CD4-positive, alpha-beta memory T cell (primary cell): ENCODE data around the gene ALKBH5. TPM values are rescaled to one million over a fixed set of nuclear protein-coding genes. Genes with fewer than 3 reads are reported as not detected.

ENCODE experiments used
- CTCF ChIA-PET: fragments of 350-600 bp; sonication (Branson Sonifier 250); formaldehyde crosslinking; loops from one replicate; lab custom pipeline; 2021; ENCODE audit warnings: inconsistent platforms; ENCODE audit not compliant: partially characterized antibody; lab: Charles Lee
- POLR2A ChIA-PET: fragments of 350-600 bp; sonication (Branson Sonifier 250); formaldehyde crosslinking; loops from one replicate; lab custom pipeline; 2021; ENCODE audit not compliant: partially characterized antibody; lab: Charles Lee
- DNase-seq, 5 donors: peaks; one replicate each; pipeline versions ENCODE4 v3.0.0 to v3.0.0-alpha.2; 2020 to 2022; ENCODE audit warnings: mixed read lengths in 1 of 5
- H3K27ac ChIP-seq: one replicate; pipeline ENCODE4 v1.7.0; 2013; ENCODE audit warnings: low read depth, low read length
- H3K27me3 ChIP-seq: 2 replicates; pipeline ENCODE4 v1.7.0; 2013; ENCODE audit warnings: mild to moderate bottlenecking, low read length, moderate library complexity; ENCODE audit not compliant: insufficient read depth
- H3K36me3 ChIP-seq: 2 replicates; pipeline ENCODE4 v1.7.0; 2013; ENCODE audit warnings: mild to moderate bottlenecking, low read length, moderate library complexity; ENCODE audit not compliant: insufficient read depth
- H3K4me1 ChIP-seq: 2 replicates; pipeline ENCODE4 v1.7.0; 2013; ENCODE audit warnings: mild to moderate bottlenecking, low read length, moderate library complexity; ENCODE audit not compliant: insufficient read depth
- H3K4me3 ChIP-seq, 2 donors: one replicate each; pipeline ENCODE4 v1.7.0; 2013; ENCODE audit warnings: low read length in 2 of 2, mild to moderate bottlenecking in 1 of 2
- H3K9me3 ChIP-seq, 2 donors: one replicate each; pipeline ENCODE4 v1.7.0; 2013; ENCODE audit warnings: low read length in 2 of 2, control low read depth in 1 of 2; ENCODE audit not compliant: control insufficient read depth in 1 of 2
- H3K27ac Mint-ChIP-seq, 7 donors: one replicate each; pipeline ENCODE4 v1.8.0; 2020 to 2021; ENCODE audit warnings: mixed read lengths in 7 of 7, mild to moderate bottlenecking in 6 of 7, inconsistent platforms in 3 of 7, moderate library complexity in 3 of 7
- H3K27me3 Mint-ChIP-seq, 2 donors: one replicate each; pipeline ENCODE4 v1.8.0; 2020 to 2021; ENCODE audit warnings: mixed read lengths in 2 of 2
- H3K36me3 Mint-ChIP-seq, 2 donors: one replicate each; pipeline ENCODE4 v1.8.0; 2020 to 2021; ENCODE audit warnings: mixed read lengths in 2 of 2, inconsistent platforms in 1 of 2, mild to moderate bottlenecking in 1 of 2
- H3K4me1 Mint-ChIP-seq, 4 donors: one replicate each; pipeline ENCODE4 v1.8.0; 2020 to 2021; ENCODE audit warnings: mixed read lengths in 4 of 4, mild to moderate bottlenecking in 1 of 4
- H3K4me3 Mint-ChIP-seq, 8 donors: one replicate each; pipeline ENCODE4 v1.8.0; 2020 to 2021; ENCODE audit warnings: mixed read lengths in 8 of 8, mild to moderate bottlenecking in 7 of 8, moderate library complexity in 6 of 8, inconsistent platforms in 3 of 8
- H3K9me3 Mint-ChIP-seq, 8 donors: one replicate each; pipeline ENCODE4 v1.8.0; 2020 to 2021; ENCODE audit warnings: mixed read lengths in 8 of 8, mild to moderate bottlenecking in 5 of 8, inconsistent platforms in 3 of 8, moderate library complexity in 1 of 8
- intact Hi-C: fragments of 100-400 bp; cut with micrococcal nuclease; formaldehyde crosslinking; loops from one replicate; pipeline ENCODE4 v1.15.1; 2023
- polyA plus RNA-seq, 2 donors: library from polyadenylated mRNA; unstranded; fragments of 300-500 nt; fragmentation: Illumina TruSeq; gene quantifications; one replicate each; pipeline ENCODE4 v1.2.3, GENCODE V29; 2021
- total RNA-seq, 2 experiments: library from RNA; stranded (reverse); gene quantifications; one replicate each; pipeline ENCODE4 v1.2.3, GENCODE V29; 2021

ALKBH5 gene
- total and polyA plus RNA-seq, 4 experiments from 2014 or later, result 119 to 132 (median 123) TPM

GRCh38 chr17:18157354-18157985 is 26.2 kb upstream of the ALKBH5 start:
- Mint-ChIP-seq H3K27me3 (no peaks in the 10 kb centered on the region), H3K4me3 (peak overlapping the region in 5 of 8 donors; percentile 77 to 91 (median 85)), H3K27ac (peak overlapping the region; percentile 19 to 96 (median 92)), H3K9me3 (no peaks in the 10 kb centered on the region), H3K36me3 (no peaks in the 10 kb centered on the region), H3K4me1 (peaks cover 8 to 40% (median 12%) of the 10 kb centered on the region in 4 donors)
- H3K9me3 ChIP-seq, result no peaks in the 10 kb centered on the region
- H3K27me3 ChIP-seq, result no peaks in the 10 kb centered on the region
- H3K27ac ChIP-seq, result no peak overlapping the region
- peaks cover 16% of the 10 kb centered on the region for H3K4me1 ChIP-seq
- ChIA-PET CTCF (no interaction called here), POLR2A (interaction anchor here (0.9 to 1.7 kb wide), 2 partner anchors 26 to 68 kb away, joined by 3 to 28 read pairs; partner anchors contain the start of gene ALKBH5)
- no peaks in the 10 kb centered on the region for H3K36me3 ChIP-seq
- H3K4me3 ChIP-seq, result no peak overlapping the region
- no peak for DNase-seq
- intact Hi-C loops, result no loop called here

DNA sequence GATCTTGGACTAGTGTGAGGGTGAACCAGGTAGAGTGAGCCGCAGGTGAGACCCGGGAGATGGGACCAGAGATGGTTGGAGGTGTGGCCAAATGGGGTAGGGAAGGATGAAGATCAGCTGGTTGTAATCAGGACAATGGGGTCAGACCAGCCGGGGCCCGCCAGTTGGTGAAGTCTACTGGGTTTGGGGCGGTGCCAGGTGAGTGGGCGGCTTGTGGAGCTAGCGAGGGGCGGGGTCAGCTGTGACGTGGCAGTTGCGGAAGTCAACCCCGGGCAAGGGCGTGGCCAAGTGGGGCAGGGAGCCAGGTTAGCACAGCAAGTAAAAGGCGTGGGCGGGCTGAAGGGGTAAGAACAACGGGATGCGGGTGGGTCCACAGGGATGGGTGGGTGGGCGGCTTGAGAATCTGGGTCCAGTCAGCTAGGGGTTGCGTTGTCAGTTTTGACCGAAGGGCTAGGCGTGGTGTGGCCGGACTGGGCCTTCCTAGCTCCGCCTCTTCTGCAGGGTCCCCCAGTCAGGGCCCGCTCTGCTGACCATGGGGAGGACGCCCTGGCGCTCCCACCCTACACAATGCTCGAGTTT is 25.5 kb upstream of the ALKBH5 start:
- no peaks in the 10 kb centered on the region for H3K9me3 ChIP-seq
- H3K4me1 ChIP-seq, result peaks cover 14% of the 10 kb centered on the region
- H3K36me3 Mint-ChIP-seq, result no peaks in the 10 kb centered on the region
- peak overlapping the region; percentile 45 to 54 for H3K4me3 ChIP-seq
- peak overlapping the region; percentile 69 to 96 (median 93) for H3K27ac Mint-ChIP-seq
- peak overlapping the region; percentile 46 for H3K27ac ChIP-seq
- H3K36me3 ChIP-seq, result no peaks in the 10 kb centered on the region
- H3K4me1 Mint-ChIP-seq, result peaks cover 8 to 35% (median 12%) of the 10 kb centered on the region in 4 donors
- H3K27me3 ChIP-seq, result no peaks in the 10 kb centered on the region
- intact Hi-C loops, result loop anchor here (1.0 kb wide), 2 partner anchors 17 to 25 kb away; partner anchors contain the start of gene ALKBH5
- ChIA-PET CTCF (interaction anchor here (1.7 kb wide), 1 partner anchor 25 kb away, joined by 3 read pairs; the partner anchor contains the start of gene ALKBH5), POLR2A (interaction anchor here (0.9 to 1.7 kb wide), 2 partner anchors 25 to 67 kb away, joined by 3 to 28 read pairs; partner anchors contain the start of gene ALKBH5)
- peak overlapping the region; percentile 77 to 91 (median 88) for H3K4me3 Mint-ChIP-seq
- peak; percentile 90 to 95 (median 93) for DNase-seq
- H3K27me3 Mint-ChIP-seq, result no peaks in the 10 kb centered on the region
- H3K9me3 Mint-ChIP-seq, result no peaks in the 10 kb centered on the region

GRCh38 chr17:18159551-18160120 is 24.0 kb upstream of the ALKBH5 start:
- ChIA-PET CTCF (interaction anchor here (1.7 kb wide), 1 partner anchor 24 kb away, joined by 3 read pairs; the partner anchor contains the start of gene ALKBH5), POLR2A (interaction anchor here (1.0 kb wide), 1 partner anchor 23 kb away, joined by 6 read pairs; the partner anchor contains the start of gene ALKBH5)
- no peaks in the 10 kb centered on the region for H3K36me3 ChIP-seq
- no peak overlapping the region for H3K27ac ChIP-seq
- peaks cover 6 to 26% (median 10%) of the 10 kb centered on the region in 4 donors for H3K4me1 Mint-ChIP-seq
- no peaks in the 10 kb centered on the region for H3K36me3 Mint-ChIP-seq
- no peak overlapping the region for H3K4me3 ChIP-seq
- intact Hi-C loops, result no loop called here
- DNase-seq, result no peak
- H3K4me1 ChIP-seq, result peaks cover 11% of the 10 kb centered on the region
- H3K9me3 ChIP-seq, result no peaks in the 10 kb centered on the region
- H3K27ac Mint-ChIP-seq, result peak overlapping the region in 6 of 7 donors; percentile 23 to 59 (median 54)
- H3K4me3 Mint-ChIP-seq, result peak overlapping the region in 4 of 8 donors; percentile 34 to 85 (median 61)
- H3K27me3 Mint-ChIP-seq, result no peaks in the 10 kb centered on the region
- no peaks in the 10 kb centered on the region for H3K9me3 Mint-ChIP-seq
- H3K27me3 ChIP-seq, result no peaks in the 10 kb centered on the region

- ChIA-PET POLR2A (interaction anchor here (1.0 kb wide), 1 partner anchor 23 kb away, joined by 6 read pairs; the partner anchor contains the start of gene ALKBH5), CTCF (interaction anchor here (1.0 kb wide), 1 partner anchor 10 kb away, joined by 3 read pairs; no protein-coding TSS in a partner anchor)
- DNase-seq, result no peak
- no peak overlapping the region for H3K27ac ChIP-seq
- no peaks in the 10 kb centered on the region for H3K9me3 Mint-ChIP-seq
- H3K9me3 ChIP-seq, result no peaks in the 10 kb centered on the region
- H3K4me3 ChIP-seq, result no peak overlapping the region
- H3K36me3 Mint-ChIP-seq, result no peaks in the 10 kb centered on the region
- H3K27ac Mint-ChIP-seq, result peak overlapping the region in 4 of 7 donors; percentile 45 to 59 (median 57)
- no peaks in the 10 kb centered on the region for H3K27me3 Mint-ChIP-seq
- peaks cover 6 to 26% (median 10%) of the 10 kb centered on the region in 4 donors for H3K4me1 Mint-ChIP-seq
- peaks cover 11% of the 10 kb centered on the region for H3K4me1 ChIP-seq
- H3K36me3 ChIP-seq, result no peaks in the 10 kb centered on the region
- intact Hi-C loops, result no loop called here
- H3K4me3 Mint-ChIP-seq, result peak overlapping the region in 4 of 8 donors; percentile 17 to 43 (median 28)
- no peaks in the 10 kb centered on the region for H3K27me3 ChIP-seq
These were observed 23.3 kb upstream of the ALKBH5 start for GRCh38 chr17:18160128-18160856.

DNA sequence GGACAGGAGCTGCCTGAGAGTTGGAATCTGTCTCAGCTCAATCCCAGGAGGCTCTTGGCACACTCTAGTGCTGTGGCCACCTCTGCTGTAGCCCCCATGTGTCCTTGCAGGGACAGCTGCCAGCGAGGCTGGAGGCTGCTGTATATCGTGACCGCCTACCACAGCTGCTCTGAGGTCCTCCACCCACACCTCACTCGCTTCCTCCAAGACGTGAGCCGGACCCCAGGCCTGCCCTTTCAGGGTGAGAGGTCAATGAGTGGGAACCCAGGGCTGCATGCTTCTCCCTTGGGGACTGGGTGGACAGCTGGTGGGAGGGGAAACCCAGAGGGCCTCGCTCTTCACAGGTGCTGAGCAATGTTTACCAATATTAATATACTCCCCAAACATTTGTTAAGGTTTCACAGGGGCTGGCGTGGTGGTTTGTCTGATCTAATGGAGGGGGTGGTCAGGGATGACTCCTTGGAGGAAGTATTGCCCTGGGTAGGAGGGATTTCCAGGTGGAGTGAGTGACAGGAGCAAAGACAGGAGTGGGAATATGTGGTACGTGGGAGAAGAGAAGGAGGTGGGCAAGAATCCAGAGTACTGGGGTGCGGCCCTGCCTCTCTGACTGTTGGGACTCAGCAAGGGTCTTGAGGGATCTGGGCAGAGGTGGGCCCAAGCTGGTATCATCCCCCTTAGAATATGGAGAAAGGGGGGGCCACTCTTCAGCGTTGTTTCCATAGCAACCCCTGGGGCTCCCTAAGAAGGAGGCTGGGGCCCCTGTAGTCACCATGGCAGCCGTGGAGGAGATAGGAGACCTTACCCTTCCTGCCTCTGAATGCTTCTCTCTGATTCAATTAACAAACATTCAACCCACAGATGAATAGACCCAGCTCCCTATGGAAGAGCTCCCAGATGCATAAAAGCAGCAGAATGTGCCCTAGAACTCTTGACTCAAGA is 22.2 kb upstream of the ALKBH5 start:
- ChIA-PET CTCF (interaction anchor here (1.0 to 1.1 kb wide), 2 partner anchors 9 to 10 kb away, joined by 3 read pairs; no protein-coding TSS in a partner anchor), POLR2A (no interaction called here)
- Mint-ChIP-seq H3K27me3 (no peaks in the 10 kb centered on the region), H3K36me3 (no peaks in the 10 kb centered on the region), H3K27ac (peak overlapping the region in 1 of 7 donors; percentile 72), H3K4me3 (no peak overlapping the region), H3K9me3 (no peaks in the 10 kb centered on the region), H3K4me1 (peaks cover 6 to 20% (median 9%) of the 10 kb centered on the region in 4 donors)
- Histone ChIP-seq H3K4me1 (peaks cover 11% of the 10 kb centered on the region), H3K36me3 (no peaks in the 10 kb centered on the region), H3K27me3 (no peaks in the 10 kb centered on the region), H3K9me3 (no peaks in the 10 kb centered on the region), H3K27ac (no peak overlapping the region), H3K4me3 (no peak overlapping the region)
- intact Hi-C loops, result no loop called here
- DNase-seq, result no peak

DNA sequence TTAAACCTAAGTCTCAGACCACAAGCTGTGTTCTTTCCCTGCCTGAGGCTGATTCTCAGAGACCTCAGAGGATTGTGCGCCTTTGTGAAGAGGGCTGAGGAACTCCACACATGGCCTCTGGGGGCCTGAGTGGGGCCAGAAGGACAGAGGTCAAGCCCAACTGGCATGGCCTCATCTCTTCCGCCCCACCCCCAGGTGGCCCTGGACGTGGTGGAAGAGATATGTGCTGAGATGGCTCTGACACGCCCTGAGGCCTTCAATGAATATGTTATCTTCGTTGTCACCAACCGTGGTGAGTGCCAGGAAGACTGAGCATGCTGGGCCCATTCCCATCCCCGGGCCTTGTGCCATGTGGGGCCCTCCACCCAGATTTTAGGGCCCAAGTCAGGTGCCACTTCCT is 20.1 kb upstream of the ALKBH5 start:
- H3K27ac ChIP-seq, result no peak overlapping the region
- H3K9me3 ChIP-seq, result no peaks in the 10 kb centered on the region
- Mint-ChIP-seq H3K4me1 (peaks cover 2 to 13% (median 3%) of the 10 kb centered on the region in 4 donors), H3K9me3 (peaks cover 0 to 2% (median 0%) of the 10 kb centered on the region in 8 donors), H3K27me3 (no peaks in the 10 kb centered on the region), H3K27ac (no peak overlapping the region), H3K4me3 (no peak overlapping the region), H3K36me3 (no peaks in the 10 kb centered on the region)
- no peaks in the 10 kb centered on the region for H3K27me3 ChIP-seq
- H3K4me3 ChIP-seq, result no peak overlapping the region
- no peak for DNase-seq
- no peaks in the 10 kb centered on the region for H3K36me3 ChIP-seq
- intact Hi-C loops, result no loop called here
- ChIA-PET CTCF (no interaction called here), POLR2A (no interaction called here)
- H3K4me1 ChIP-seq, result peaks cover 6% of the 10 kb centered on the region
